ENCODE measurements around the gene EXOC6B. TPM values are rescaled to one million over a fixed set of nuclear protein-coding genes. Genes with fewer than 3 reads are reported as not detected.

EXOC6B gene
- total and polyA plus RNA-seq, 2 of the 8 experiments (the other 6 are each of a cell fraction or from before 2014, with no cell fraction given) = 13.5 to 33.0 TPM

- H2BK15ac ChIP-seq (ENCODE audit: low read length) = no peak overlapping the region
- POLR2A ChIA-PET (ENCODE audit: partially characterized antibody) = no interaction called here
- DNase-seq (ENCODE audit: low read depth in 1 of 2, low spot score in 2 of 2) (no peak), FAIRE-seq (no peak)
- CTCF ChIA-PET (ENCODE audit: partially characterized antibody) = interaction anchor here (0.8 to 1.2 kb wide), 2 partner anchors 16 to 65 kb away, joined by 3 to 4 read pairs; no protein-coding TSS in a partner anchor
- H2BK120ac ChIP-seq (replicated peaks; ENCODE audit: low read depth, low read length) = no peak overlapping the region
- H3K27ac ChIP-seq (ENCODE audit: low read depth, low read length) = no peak overlapping the region
- no peak overlapping the region for H4K91ac ChIP-seq (replicated peaks; ENCODE audit: insufficient read length, low read length)
- H3K4me1 ChIP-seq (replicated peaks in 1 of 4; ENCODE audit: control insufficient read depth in 3 of 4, insufficient read depth in 4 of 4, low read length in 3 of 4) = no peaks in the 10 kb centered on the region
- no peak overlapping the region for H3K9ac ChIP-seq (replicated peaks in 1 of 4; ENCODE audit: extremely low read depth in 1 of 4, low read depth in 3 of 4, low read length in 3 of 4)
- no peaks in the 10 kb centered on the region for H3K23me2 ChIP-seq (ENCODE audit: low read depth, low read length)
- H3K23ac ChIP-seq (ENCODE audit: insufficient read length) = no peak overlapping the region
- H2AK5ac ChIP-seq (ENCODE audit: low read depth, low read length) = no peak overlapping the region
- no peak overlapping the region for H3K4me2 ChIP-seq (ENCODE audit: insufficient read depth in 1 of 2, low read depth in 2 of 2, low read length in 2 of 2)
- H3K36me3 ChIP-seq (ENCODE audit: control insufficient read depth in 2 of 4, insufficient read depth in 4 of 4, low read length in 3 of 4) = no peaks in the 10 kb centered on the region
- H4K8ac ChIP-seq (ENCODE audit: extremely low read depth, insufficient read depth, low read length) = no peak overlapping the region
- H4K20me1 ChIP-seq (replicated peaks in 1 of 2; ENCODE audit: control insufficient read depth in 1 of 2, insufficient read depth in 2 of 2, low read length in 2 of 2) = no peaks in the 10 kb centered on the region
- no peaks in the 10 kb centered on the region for H3K79me2 ChIP-seq (ENCODE audit: control insufficient read depth in 1 of 2, insufficient read depth in 2 of 2, low read length in 2 of 2)
- no peak overlapping the region for H3K18ac ChIP-seq (ENCODE audit: extremely low read depth, low read length)
- no peak overlapping the region for H3K56ac ChIP-seq (replicated peaks; ENCODE audit: insufficient read length, low read depth, low read length)
- no peak overlapping the region for H3K4ac ChIP-seq (replicated peaks; ENCODE audit: insufficient read length, low read depth, low read length)
- no peak overlapping the region for H3K14ac ChIP-seq (ENCODE audit: insufficient read length)
- H4K5ac ChIP-seq (ENCODE audit: insufficient read length, low read depth, low read length) = no peak overlapping the region
- H3K79me1 ChIP-seq (ENCODE audit: low read depth, low read length) = no peaks in the 10 kb centered on the region
- no peak overlapping the region for H2BK20ac ChIP-seq (ENCODE audit: low read length)
- WGBS, 2 experiments (ENCODE audit: extremely low coverage in 1 of 2, insufficient coverage in 1 of 2, insufficient read length in 1 of 2, insufficient replicate concordance in 2 of 2, low coverage in 1 of 2, low lambda C conversion rate in 2 of 2, missing lambda C conversion rate in 1 of 2) = 96% methylated on average over 3 of the region's 3 CpGs; no CpG with 5 or more reads in 1 of the 2 experiments
- H2BK12ac ChIP-seq (ENCODE audit: low read depth, low read length) = no peak overlapping the region
- H2AFZ ChIP-seq (ENCODE audit: low read length) = no peak overlapping the region
- no peak overlapping the region for H2BK5ac ChIP-seq (ENCODE audit: low read depth, low read length)
- H3K27me3 ChIP-seq (replicated peaks in 1 of 4; ENCODE audit: control insufficient read depth in 3 of 4, extremely low read depth in 1 of 4, insufficient read depth in 3 of 4, low read length in 3 of 4) = no peaks in the 10 kb centered on the region
- no peak overlapping the region for H3K4me3 ChIP-seq (ENCODE audit: extremely low read depth in 1 of 4, insufficient read depth in 2 of 4, low read depth in 3 of 4, low read length in 4 of 4)
- no peaks in the 10 kb centered on the region for H3K9me3 ChIP-seq (ENCODE audit: insufficient read depth in 2 of 2, low read depth in 1 of 2, low read length in 1 of 2)
- no peak for TF ChIP-seq GTF2F1 (IDR thresholded peaks at IDR 0.05; ENCODE audit: borderline replicate concordance, low read depth, low read length)
- no peak for TF ChIP-seq TCF12 (IDR thresholded peaks at IDR 0.05; ENCODE audit: low read depth, low read length)
Measured at GRCh38 chr2:72681016-72681995, 144.5 kb downstream of the EXOC6B start.
